Measurements from ENCODE around the gene TAS2R41. TPM values are rescaled to one million over a fixed set of nuclear protein-coding genes. Genes with fewer than 3 reads are reported as not detected.

Gene TAS2R41
- total and polyA plus RNA-seq, 2 of the 4 experiments (the other 2 are of a cell fraction), result not detected

- no peak overlapping the region for H4K8ac ChIP-seq (ENCODE audit: low read depth in 2 of 2, low read length in 2 of 2)
- no peaks in the 10 kb centered on the region for H3K9me1 ChIP-seq (ENCODE audit: insufficient read depth, low read length)
- no TSS peak for BruUV-seq (replicated peaks)
- H4K20me1 ChIP-seq (ENCODE audit: insufficient read depth, low read length), result no peaks in the 10 kb centered on the region
- DNase-seq, result peak; percentile 34
- H3K27me3 ChIP-seq (ENCODE audit: control insufficient read depth, insufficient read depth, low read length), result peaks cover 2% of the 10 kb centered on the region; the same call in 1 of the 2 replicates
- no peak overlapping the region for H3K9ac ChIP-seq (ENCODE audit: low read depth, low read length)
- no peak overlapping the region for H2BK20ac ChIP-seq (ENCODE audit: low read depth, low read length)
- WGBS, 2 experiments (ENCODE audit: extremely low coverage in 2 of 2, insufficient read length in 1 of 2), result no CpG with 5 or more reads among the region's 2 CpGs
- H2AFZ ChIP-seq (replicated peaks; ENCODE audit: low read length, poor library complexity), result no peak overlapping the region
- H2AK9ac ChIP-seq (replicated peaks; ENCODE audit: low read depth, low read length, poor library complexity), result no peak overlapping the region
- intact Hi-C loops (cut with micrococcal nuclease), result no loop called here
- H3K4ac ChIP-seq (ENCODE audit: low read depth, low read length), result no peak overlapping the region
- no peak overlapping the region for H3K4me3 ChIP-seq (ENCODE audit: insufficient read depth, low read depth, low read length)
- no peak overlapping the region for H3K56ac ChIP-seq (ENCODE audit: extremely low read depth, insufficient read depth, low read length)
- no peak overlapping the region for H2AK5ac ChIP-seq (ENCODE audit: low read depth, low read length)
- no peak overlapping the region for H3K18ac ChIP-seq (ENCODE audit: low read depth, low read length)
- H3K79me1 ChIP-seq (ENCODE audit: low read depth in 1 of 2, low read length in 2 of 2), result no peaks in the 10 kb centered on the region
- no peak overlapping the region for H3K14ac ChIP-seq (replicated peaks; ENCODE audit: low read depth, low read length)
- ATAC-seq (ENCODE audit: low read depth), result no peak
- H4K91ac ChIP-seq (ENCODE audit: insufficient read depth, low read depth, low read length), result no peak overlapping the region
- H4K5ac ChIP-seq (ENCODE audit: low read depth, low read length), result no peak overlapping the region
- ChIA-PET CTCF (no interaction called here), POLR2A (ENCODE audit: unreplicated experiment) (no interaction called here)
- H3K36me3 ChIP-seq (ENCODE audit: control insufficient read depth, insufficient read depth, low read length), result no peaks in the 10 kb centered on the region
- TF ChIP-seq MAFK (IDR thresholded peaks at IDR 0.05; ENCODE audit: low read depth, low read length) (no peak), BHLHE40 (IDR thresholded peaks at IDR 0.05; ENCODE audit: low read depth, low read length) (no peak), USF2 (IDR thresholded peaks at IDR 0.05; ENCODE audit: low read depth, low read length) (no peak), RAD21 (IDR thresholded peaks at IDR 0.05; ENCODE audit: low read length) (no peak), SMC3 (IDR thresholded peaks at IDR 0.05; ENCODE audit: low read depth, low read length) (no peak), POLR2A (IDR thresholded peaks at IDR 0.05; ENCODE audit: low read depth, low read length) (no peak), RFX5 (IDR thresholded peaks at IDR 0.05; ENCODE audit: low read depth, low read length) (no peak)
- peaks cover 3% of the 10 kb centered on the region; the same call in 1 of the 2 replicates for H3K4me1 ChIP-seq (ENCODE audit: control insufficient read depth, insufficient read depth, low read length)
- no peaks in the 10 kb centered on the region for H3K9me3 ChIP-seq (ENCODE audit: control insufficient read depth, insufficient read depth, low read length)
- in situ Hi-C loops (cut with MboI; ENCODE audit: low sequenced_read_pairs), result no loop called here
- dilution Hi-C loops (cut with HindIII; ENCODE audit: low sequenced_read_pairs, unreplicated experiment), result no loop called here
- no peak overlapping the region for H3K27ac ChIP-seq (ENCODE audit: insufficient read depth, low read length)
- no peak overlapping the region for H3K4me2 ChIP-seq (ENCODE audit: low read depth, low read length)
- no peak overlapping the region for H3K23ac ChIP-seq (ENCODE audit: low read depth, low read length)
- H2BK15ac ChIP-seq (ENCODE audit: low read depth, low read length), result no peak overlapping the region
- no peak overlapping the region for H2BK5ac ChIP-seq (ENCODE audit: low read depth, low read length, poor library complexity, severe bottlenecking)
- no peak overlapping the region for H2BK120ac ChIP-seq (ENCODE audit: low read depth, low read length)
These were observed 21.6 kb downstream of the TAS2R41 start for GRCh38 chr7:143499246-143499645.

All from IMR-90 (cell line).